ENCODE results near the gene GNAQ.
"Not testable (repeated sequence)": the region's sequence is repeated elsewhere in the genome, so short reads cannot be mapped to it uniquely, and the experiment has no call there.

The GNAQ gene

DNA sequence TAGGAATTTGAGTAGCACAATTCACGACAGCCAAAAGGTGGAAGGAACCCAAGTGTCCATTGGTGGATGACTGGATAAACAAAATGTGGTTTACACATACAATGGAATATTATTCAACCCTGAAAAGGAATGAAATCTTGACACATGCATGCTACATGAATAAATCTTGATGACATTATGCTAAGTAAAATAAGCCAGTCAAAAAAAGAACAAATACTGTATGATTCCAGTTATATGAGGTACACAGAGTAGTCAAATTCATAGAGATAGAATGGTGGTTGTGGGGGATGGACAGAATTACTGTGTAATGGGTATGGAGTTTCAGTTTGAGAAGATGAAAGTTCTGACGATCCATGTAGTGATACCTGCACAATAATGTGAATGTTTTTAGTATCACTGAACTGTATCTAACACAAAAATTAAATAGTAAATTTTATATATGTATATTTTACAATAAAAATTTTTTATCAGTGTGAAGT is 265.8 kb downstream of the GNAQ start:
- H3K27ac ChIP-seq (ENCODE audit: low read depth, low read length), result no peak overlapping the region
- H3K9ac ChIP-seq (ENCODE audit: low read depth, low read length), result no peak overlapping the region
- H3K9me3 ChIP-seq (ENCODE audit: insufficient read depth, low read depth, low read length), result peaks cover 3% of the 10 kb centered on the region; the same call in 1 of the 2 replicates
- WGBS, result 100% methylated on average over 1 of the region's 2 CpGs
- no peaks in the 10 kb centered on the region for H3K27me3 ChIP-seq (ENCODE audit: insufficient read depth, low read length)
- peaks cover 9% of the 10 kb centered on the region; the same call in 1 of the 2 replicates for H3K36me3 ChIP-seq (ENCODE audit: insufficient read depth, low read length)
- no peak overlapping the region for H3K4me3 ChIP-seq (ENCODE audit: low read length)
- H3K4me1 ChIP-seq (ENCODE audit: insufficient read depth, low read length), result no peaks in the 10 kb centered on the region

DNA sequence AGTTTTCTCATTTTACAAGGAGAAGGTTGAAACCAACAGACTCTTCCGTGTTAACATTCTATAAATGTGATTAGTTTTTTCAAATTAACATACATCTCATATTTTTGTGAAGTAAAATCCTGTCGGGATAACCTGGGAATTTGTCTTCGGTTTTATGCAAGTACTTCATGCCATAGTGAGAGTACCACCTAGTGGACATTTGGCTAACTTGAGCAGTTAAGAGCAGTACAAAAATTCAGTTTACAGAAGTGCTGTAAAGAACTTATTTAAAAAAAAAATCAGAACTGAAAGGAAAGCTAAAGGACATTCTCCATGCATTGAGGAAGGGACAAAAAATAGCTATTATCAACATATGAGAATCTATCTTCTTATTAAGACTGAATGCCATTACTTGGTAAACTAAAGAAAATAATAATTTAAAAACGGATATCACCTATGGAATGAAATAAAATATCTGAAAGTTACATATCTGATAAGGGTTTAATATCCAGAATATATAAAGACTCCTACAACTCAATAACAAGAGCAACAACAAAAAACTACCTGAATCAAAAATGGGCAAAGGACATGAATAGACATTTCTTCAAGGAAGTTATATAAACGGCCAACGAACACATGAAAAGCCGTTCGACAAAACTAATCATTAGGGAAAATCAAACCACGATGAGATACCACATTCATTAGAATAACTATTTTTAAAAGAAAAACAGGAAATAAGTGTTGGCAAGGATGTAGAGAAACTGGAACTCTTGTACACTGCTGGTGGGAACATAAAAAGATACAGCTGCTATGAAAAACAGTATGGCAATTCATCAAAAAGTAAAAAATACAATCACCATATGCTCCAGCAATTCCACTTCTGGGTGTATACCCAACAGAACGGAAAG is 266.5 kb downstream of the GNAQ start:
- peaks cover 3% of the 10 kb centered on the region; the same call in 1 of the 2 replicates for H3K9me3 ChIP-seq (ENCODE audit: insufficient read depth, low read depth, low read length)
- H3K9ac ChIP-seq (ENCODE audit: low read depth, low read length), result no peak overlapping the region
- no peaks in the 10 kb centered on the region for H3K27me3 ChIP-seq (ENCODE audit: insufficient read depth, low read length)
- no peak overlapping the region for H3K4me3 ChIP-seq (ENCODE audit: low read length)
- H3K36me3 ChIP-seq (ENCODE audit: insufficient read depth, low read length), result peaks cover 9% of the 10 kb centered on the region; the same call in 1 of the 2 replicates
- H3K27ac ChIP-seq (ENCODE audit: low read depth, low read length), result no peak overlapping the region
- 96% methylated on average over 8 of the region's 10 CpGs for WGBS
- no peaks in the 10 kb centered on the region for H3K4me1 ChIP-seq (ENCODE audit: insufficient read depth, low read length)

DNA sequence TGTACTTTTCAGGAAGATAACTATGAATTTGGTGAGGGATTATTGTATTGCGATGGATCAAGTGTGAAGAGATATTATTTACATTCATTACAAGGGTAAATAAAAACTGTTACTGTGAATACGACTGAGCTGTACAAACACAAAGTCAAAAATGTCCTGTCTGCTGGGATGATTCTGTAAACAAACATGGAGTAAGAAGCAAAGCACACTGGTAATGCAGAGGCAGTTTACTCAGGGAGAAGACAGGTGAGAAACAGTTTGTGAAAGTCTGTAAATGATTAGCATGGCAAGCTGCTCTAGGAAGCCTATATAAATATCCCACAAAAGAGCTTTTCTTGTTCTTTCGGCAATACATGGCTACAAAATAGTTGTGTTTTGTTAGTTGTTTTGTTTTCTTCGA is 268.0 kb downstream of the GNAQ start:
- H3K9me3 ChIP-seq (ENCODE audit: insufficient read depth, low read depth, low read length), result peaks cover 3% of the 10 kb centered on the region; the same call in 1 of the 2 replicates
- H3K36me3 ChIP-seq (ENCODE audit: insufficient read depth, low read length), result peaks cover 9% of the 10 kb centered on the region; the same call in 1 of the 2 replicates
- no peak overlapping the region for H3K4me3 ChIP-seq (ENCODE audit: low read length)
- 95% methylated on average over 4 of the region's 4 CpGs for WGBS
- H3K4me1 ChIP-seq (ENCODE audit: insufficient read depth, low read length), result no peaks in the 10 kb centered on the region
- H3K9ac ChIP-seq (ENCODE audit: low read depth, low read length), result no peak overlapping the region
- no peaks in the 10 kb centered on the region for H3K27me3 ChIP-seq (ENCODE audit: insufficient read depth, low read length)
- H3K27ac ChIP-seq (ENCODE audit: low read depth, low read length), result no peak overlapping the region

DNA sequence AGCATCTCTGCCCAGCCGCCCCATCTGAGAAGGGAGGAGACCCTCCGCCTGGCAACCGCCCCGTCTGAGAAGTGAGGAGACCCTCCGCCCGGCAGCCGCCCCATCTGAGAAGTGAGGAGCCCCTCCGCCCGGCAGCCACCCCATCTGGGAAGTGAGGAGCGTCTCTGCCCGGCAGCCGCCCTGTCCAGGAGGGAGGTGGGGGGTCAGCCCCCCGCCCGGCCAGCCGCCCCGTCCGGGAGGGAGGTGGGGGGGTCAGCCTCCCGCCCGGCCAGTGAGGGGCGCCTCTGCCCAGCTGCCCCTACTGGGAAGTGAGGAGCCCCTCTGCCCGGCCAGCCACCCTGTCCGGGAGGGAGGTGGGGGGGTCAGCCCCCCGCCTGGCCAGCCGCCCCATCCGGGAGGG is 270.7 kb downstream of the GNAQ start:
- 97% methylated on average over 12 of the region's 25 CpGs for WGBS
- not testable (repeated sequence) for H3K4me1 ChIP-seq (ENCODE audit: insufficient read depth, low read length); H3K9me3 ChIP-seq (ENCODE audit: insufficient read depth, low read depth, low read length); H3K4me3 ChIP-seq (ENCODE audit: low read length); H3K27me3 ChIP-seq (ENCODE audit: insufficient read depth, low read length); H3K36me3 ChIP-seq (ENCODE audit: insufficient read depth, low read length); H3K9ac ChIP-seq (ENCODE audit: low read depth, low read length); H3K27ac ChIP-seq (ENCODE audit: low read depth, low read length)

DNA sequence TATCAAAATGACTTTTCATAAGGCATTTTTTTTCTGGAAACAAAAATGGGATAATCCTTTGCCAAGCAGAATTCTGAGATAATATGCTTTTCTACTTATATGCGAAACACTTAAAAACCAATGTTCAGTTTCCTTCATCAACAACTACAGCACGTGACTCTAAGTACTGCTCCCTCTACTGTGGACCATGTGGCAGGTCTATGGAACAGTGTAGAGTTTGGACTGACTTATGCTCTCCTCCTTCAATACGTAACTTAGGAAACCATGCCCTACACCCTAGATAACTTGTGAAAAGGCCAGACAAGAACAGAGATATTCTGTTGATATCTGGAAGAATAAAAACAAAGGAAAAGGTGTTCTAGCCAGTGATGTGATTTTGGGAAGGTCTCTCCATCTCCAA is 272.2 kb downstream of the GNAQ start:
- no peak overlapping the region for H3K9ac ChIP-seq (ENCODE audit: low read depth, low read length)
- no peaks in the 10 kb centered on the region for H3K4me1 ChIP-seq (ENCODE audit: insufficient read depth, low read length)
- no peak overlapping the region for H3K27ac ChIP-seq (ENCODE audit: low read depth, low read length)
- no peak overlapping the region for H3K4me3 ChIP-seq (ENCODE audit: low read length)
- H3K36me3 ChIP-seq (ENCODE audit: insufficient read depth, low read length), result peaks cover 4% of the 10 kb centered on the region; the same call in 1 of the 2 replicates
- H3K9me3 ChIP-seq (ENCODE audit: insufficient read depth, low read depth, low read length), result peaks cover 9% of the 10 kb centered on the region
- 90% methylated on average over 2 of the region's 3 CpGs for WGBS
- H3K27me3 ChIP-seq (ENCODE audit: insufficient read depth, low read length), result no peaks in the 10 kb centered on the region

DNA sequence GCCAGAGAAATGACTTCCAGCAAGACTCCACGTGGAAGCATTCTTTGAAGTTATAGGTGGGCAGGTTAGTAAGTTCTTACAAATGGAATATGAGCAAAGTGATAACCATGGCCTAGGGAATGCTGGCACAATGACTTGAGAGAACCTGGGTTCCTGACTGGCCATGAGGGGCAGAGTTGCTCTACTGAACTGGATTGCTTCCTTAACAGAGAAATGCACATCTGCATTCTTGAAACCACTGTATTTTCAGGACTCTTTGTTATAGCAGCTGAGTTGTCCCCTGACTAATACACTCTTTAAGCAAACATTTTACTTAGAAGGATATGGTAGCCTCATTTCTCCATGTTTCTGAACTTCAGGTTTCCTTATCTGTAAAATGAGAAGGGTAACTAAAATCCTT is 275.2 kb downstream of the GNAQ start:
- Histone ChIP-seq H3K36me3 (ENCODE audit: insufficient read depth, low read length) (no peaks in the 10 kb centered on the region), H3K9ac (ENCODE audit: low read depth, low read length) (no peak overlapping the region), H3K9me3 (ENCODE audit: insufficient read depth, low read depth, low read length) (peaks cover 6% of the 10 kb centered on the region; the same call in 1 of the 2 replicates), H3K4me3 (ENCODE audit: low read length) (no peak overlapping the region), H3K27me3 (ENCODE audit: insufficient read depth, low read length) (no peaks in the 10 kb centered on the region), H3K4me1 (ENCODE audit: insufficient read depth, low read length) (no peaks in the 10 kb centered on the region), H3K27ac (ENCODE audit: low read depth, low read length) (no peak overlapping the region)
- WGBS, result 0% methylated on average over 1 of the region's 1 CpG

DNA sequence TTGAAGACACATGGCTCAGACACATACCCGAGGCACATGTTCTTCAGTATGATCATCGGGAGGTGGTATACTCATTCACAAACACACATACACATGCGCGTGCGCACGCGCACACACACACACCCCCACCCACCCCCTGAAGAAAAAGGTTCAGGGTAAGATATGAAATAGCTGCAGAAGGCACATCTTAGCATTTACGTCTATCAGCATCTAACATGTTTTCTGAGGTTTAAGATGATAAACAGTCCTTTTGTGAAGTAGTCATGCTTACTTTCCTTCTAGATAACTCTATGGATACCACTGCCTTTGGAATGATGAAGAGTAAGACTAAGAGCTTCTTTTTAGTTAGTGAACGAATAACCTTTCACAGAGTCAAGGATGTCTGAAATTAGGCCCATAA is 278.4 kb downstream of the GNAQ start:
- Histone ChIP-seq H3K27ac (ENCODE audit: low read depth, low read length) (no peak overlapping the region), H3K27me3 (ENCODE audit: insufficient read depth, low read length) (no peaks in the 10 kb centered on the region), H3K4me3 (ENCODE audit: low read length) (no peak overlapping the region), H3K9me3 (ENCODE audit: insufficient read depth, low read depth, low read length) (peaks cover 6% of the 10 kb centered on the region; the same call in 1 of the 2 replicates), H3K36me3 (ENCODE audit: insufficient read depth, low read length) (no peaks in the 10 kb centered on the region), H3K9ac (ENCODE audit: low read depth, low read length) (no peak overlapping the region), H3K4me1 (ENCODE audit: insufficient read depth, low read length) (no peaks in the 10 kb centered on the region)
- 96% methylated on average over 4 of the region's 9 CpGs for WGBS

DNA sequence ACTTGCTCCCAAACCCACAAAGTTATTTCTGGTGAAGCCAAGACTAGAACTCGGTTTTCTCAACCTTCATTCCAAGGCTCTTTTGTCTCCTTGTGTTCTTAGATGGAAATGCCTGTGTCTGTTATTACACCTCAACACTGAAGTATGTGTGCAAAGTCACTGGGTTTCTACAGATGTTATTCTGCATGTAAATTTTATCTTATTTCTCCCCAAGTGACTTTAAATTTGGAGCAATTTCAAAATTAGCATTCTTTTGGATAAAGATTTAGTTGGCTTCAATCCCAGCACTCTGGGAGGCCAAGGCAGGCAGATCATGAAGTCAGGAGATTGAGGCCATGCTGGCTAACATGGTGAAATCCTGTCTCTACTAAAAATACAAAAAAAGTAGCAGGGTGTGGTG is 279.1 kb downstream of the GNAQ start:
- WGBS, result 90% methylated on average over 1 of the region's 1 CpG
- no peak overlapping the region for H3K27ac ChIP-seq (ENCODE audit: low read depth, low read length)
- no peaks in the 10 kb centered on the region for H3K4me1 ChIP-seq (ENCODE audit: insufficient read depth, low read length)
- peaks cover 6% of the 10 kb centered on the region; the same call in 1 of the 2 replicates for H3K9me3 ChIP-seq (ENCODE audit: insufficient read depth, low read depth, low read length)
- H3K9ac ChIP-seq (ENCODE audit: low read depth, low read length), result no peak overlapping the region
- H3K27me3 ChIP-seq (ENCODE audit: insufficient read depth, low read length), result no peaks in the 10 kb centered on the region
- H3K36me3 ChIP-seq (ENCODE audit: insufficient read depth, low read length), result no peaks in the 10 kb centered on the region
- H3K4me3 ChIP-seq (ENCODE audit: low read length), result no peak overlapping the region

DNA sequence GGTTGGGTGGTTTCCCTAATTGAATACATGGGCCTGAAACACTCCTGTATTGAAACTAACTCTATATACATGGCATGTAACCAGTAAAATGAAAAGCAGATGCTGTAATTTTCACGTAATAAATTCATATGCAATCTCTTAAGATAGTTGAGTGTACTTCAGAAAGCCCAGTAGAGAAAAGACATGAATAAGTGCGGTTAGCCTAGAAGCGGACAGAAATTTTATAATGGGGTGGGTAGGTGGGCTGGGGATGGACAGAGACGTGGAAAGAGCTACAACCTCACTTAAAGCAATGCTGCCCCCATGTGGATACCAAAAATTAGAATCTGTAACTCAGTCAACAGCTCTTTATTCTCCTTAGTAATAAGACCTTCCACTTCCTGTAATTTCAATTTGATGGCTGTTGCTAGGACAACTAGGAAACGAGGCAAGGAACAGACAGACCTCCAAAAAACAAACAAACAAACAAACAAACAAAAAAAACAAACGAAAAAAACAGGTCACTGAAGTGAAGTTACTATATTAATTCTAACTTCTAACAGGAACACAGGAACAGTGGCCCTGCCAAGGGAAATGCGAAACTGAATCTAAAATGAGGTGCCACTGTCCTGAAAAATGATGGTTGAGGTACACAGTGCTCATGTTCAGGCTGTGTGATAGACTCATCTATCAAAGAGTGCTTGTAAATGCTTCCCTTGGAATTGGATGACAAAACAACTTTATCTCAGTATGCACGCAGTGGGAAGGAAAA is 280.1 kb downstream of the GNAQ start:
- 59% methylated on average over 7 of the region's 8 CpGs for WGBS
- Histone ChIP-seq H3K4me1 (ENCODE audit: insufficient read depth, low read length) (0 out of 2 replicates have a peak, but pooled peaks cover under 1% of the 10 kb centered on the region), H3K9me3 (ENCODE audit: insufficient read depth, low read depth, low read length) (peaks cover 4% of the 10 kb centered on the region; the same call in 1 of the 2 replicates), H3K27me3 (ENCODE audit: insufficient read depth, low read length) (no peaks in the 10 kb centered on the region), H3K36me3 (ENCODE audit: insufficient read depth, low read length) (no peaks in the 10 kb centered on the region), H3K4me3 (ENCODE audit: low read length) (no peak overlapping the region), H3K27ac (ENCODE audit: low read depth, low read length) (no peak overlapping the region), H3K9ac (ENCODE audit: low read depth, low read length) (no peak overlapping the region)

DNA sequence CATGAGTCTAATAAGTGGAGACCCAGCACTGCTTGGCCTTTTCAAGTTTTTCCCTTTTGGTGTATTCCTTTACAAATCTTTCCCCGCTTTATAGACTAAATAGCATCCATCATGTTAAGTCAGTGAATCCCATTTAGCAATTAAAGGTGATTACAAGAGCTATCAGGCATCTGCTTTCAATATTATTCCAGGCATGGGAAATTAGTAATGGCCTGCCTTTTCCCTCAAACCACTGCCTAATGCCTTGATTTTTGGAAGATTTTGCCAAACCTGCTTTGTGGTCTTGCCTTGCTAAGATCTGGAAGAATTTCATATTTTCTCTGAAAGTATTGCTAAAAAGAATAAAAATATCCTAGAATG is 280.6 kb downstream of the GNAQ start:
- H3K9me3 ChIP-seq (ENCODE audit: insufficient read depth, low read depth, low read length), result no peaks in the 10 kb centered on the region
- H3K36me3 ChIP-seq (ENCODE audit: insufficient read depth, low read length), result no peaks in the 10 kb centered on the region
- H3K4me1 ChIP-seq (ENCODE audit: insufficient read depth, low read length), result peaks cover 6% of the 10 kb centered on the region; the same call in 1 of the 2 replicates
- H3K27me3 ChIP-seq (ENCODE audit: insufficient read depth, low read length), result no peaks in the 10 kb centered on the region
- no peak overlapping the region for H3K9ac ChIP-seq (ENCODE audit: low read depth, low read length)
- WGBS, result 94% methylated on average over 1 of the region's 1 CpG
- no peak overlapping the region for H3K27ac ChIP-seq (ENCODE audit: low read depth, low read length)
- H3K4me3 ChIP-seq (ENCODE audit: low read length), result no peak overlapping the region

DNA sequence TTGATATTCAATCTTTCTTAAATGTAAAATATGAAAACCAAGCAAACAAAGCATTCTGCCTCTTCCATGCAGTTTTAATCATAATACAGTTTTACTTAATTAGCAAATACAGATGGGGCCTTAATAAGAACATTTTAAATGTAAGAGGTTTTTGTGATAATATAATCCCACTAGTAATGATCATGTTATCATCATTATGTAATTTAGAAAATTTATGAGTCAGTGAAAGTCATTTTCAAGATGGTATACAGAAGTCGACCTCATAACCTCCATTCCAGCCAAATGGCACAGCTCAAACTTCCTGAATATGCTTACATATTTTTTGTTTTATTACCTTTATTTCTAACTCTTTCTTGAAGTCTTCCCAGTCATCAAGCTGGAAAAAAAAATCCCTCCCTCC is 281.3 kb downstream of the GNAQ start:
- WGBS, result 75% methylated on average over 1 of the region's 1 CpG
- Histone ChIP-seq H3K9me3 (ENCODE audit: insufficient read depth, low read depth, low read length) (no peaks in the 10 kb centered on the region), H3K27ac (ENCODE audit: low read depth, low read length) (no peak overlapping the region), H3K36me3 (ENCODE audit: insufficient read depth, low read length) (no peaks in the 10 kb centered on the region), H3K4me1 (ENCODE audit: insufficient read depth, low read length) (peaks cover 13% of the 10 kb centered on the region), H3K27me3 (ENCODE audit: insufficient read depth, low read length) (no peaks in the 10 kb centered on the region), H3K4me3 (ENCODE audit: low read length) (no peak overlapping the region), H3K9ac (ENCODE audit: low read depth, low read length) (no peak overlapping the region)

All from HUES64 (cell line).